HG02763 (cell line): ENCODE data around the gene THEM5.
"Not testable (repeated sequence)": the region's sequence is repeated elsewhere in the genome, so short reads cannot be mapped to it uniquely, and the experiment has no call there.

Experiments used
- ATAC-seq: cut with Tn5 transposase; IDR thresholded peaks from one replicate; pipeline ENCODE4 v1.9.1; 2021; ENCODE audit warnings: mild to moderate bottlenecking, moderate library complexity; ENCODE audit not compliant: unreplicated experiment

The THEM5 gene

DNA sequence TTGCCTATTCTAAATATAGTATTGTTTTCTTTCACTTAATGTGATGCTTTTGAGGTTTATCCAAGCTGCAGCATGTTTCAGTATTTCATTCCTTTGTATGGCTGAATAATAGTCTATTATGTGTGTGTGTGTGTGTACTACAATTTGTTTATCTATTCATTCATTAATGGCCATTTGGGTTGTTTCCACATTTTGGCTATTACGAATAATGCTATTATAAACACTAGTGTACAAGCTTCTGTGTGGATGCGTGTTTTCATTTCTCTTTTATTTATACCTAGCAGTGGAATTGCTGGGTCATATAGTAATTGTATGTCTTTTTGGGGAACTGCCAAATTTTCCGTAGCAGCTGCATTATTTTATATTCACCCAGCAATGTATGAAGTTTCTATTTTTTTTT is 15.0 kb upstream of the THEM5 start:
- ATAC-seq, result no peak

DNA sequence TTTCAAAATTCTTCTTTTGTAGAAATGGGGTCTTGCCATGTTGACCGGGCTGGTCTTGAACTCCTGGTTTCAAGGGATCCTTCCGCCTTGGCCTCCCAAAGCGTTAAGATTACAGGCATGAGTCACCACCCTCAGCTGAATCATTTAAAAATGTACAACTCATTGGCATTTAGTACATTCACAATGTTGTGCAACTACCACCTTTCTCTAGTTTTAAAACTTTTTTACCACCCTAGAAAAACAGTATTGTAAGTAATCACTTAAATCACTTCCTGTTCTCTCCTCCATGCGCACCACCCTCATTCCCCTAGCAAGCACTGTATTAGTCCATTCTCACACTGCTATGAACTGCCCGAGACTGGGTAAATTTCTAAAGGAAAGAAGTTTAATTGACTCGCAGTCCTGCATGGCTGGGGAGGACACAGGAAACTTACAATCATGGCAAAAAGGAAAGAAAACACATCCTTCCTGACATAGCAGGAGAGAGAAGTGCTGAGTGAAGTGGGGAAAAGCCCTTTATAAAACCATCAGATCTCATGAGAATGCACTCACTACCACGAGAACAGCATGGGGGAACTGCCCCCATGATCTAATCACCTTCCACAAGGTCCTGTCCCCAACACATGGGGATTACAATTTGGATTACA is 14.4 kb upstream of the THEM5 start:
- ATAC-seq, result no peak

DNA sequence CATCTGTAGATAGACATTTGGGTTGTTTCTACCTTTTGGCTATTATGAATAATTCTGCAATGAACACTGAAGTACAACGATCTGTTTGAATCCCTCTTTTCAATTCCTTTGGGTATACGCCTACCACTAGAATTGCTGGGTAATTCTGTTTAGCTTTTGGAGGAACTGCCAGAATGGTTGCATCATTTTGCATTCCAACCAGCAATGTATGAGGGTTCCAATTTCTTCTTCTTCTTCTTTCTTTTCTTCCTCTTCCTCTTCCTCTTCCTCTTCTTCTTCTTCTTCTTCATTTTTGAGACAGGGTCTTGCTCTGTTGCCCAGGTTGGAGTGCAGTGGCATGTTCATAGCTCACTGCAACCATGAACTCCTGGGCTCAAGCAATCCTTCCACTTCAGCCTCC is 13.8 kb upstream of the THEM5 start:
- ATAC-seq, result no peak

DNA sequence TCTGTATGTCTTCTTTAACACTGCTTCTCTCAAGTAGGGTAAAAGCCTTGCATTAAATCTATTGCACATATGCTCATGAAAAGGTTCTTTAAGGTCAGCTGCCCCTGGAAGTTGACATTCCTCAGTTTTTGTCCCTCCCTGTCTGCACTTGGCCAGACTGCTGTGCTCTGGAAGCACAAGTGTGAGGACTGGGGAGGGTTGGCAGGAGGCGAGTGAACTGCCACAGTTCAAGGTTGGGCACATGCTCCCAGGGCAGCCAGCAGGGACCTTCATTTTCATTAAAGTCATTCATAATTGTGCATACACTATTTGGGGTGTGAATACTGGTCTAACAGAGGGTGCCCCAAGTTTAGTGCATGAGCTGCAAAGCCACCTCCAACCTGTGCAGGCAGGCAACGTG is 10.9 kb upstream of the THEM5 start:
- no peak for ATAC-seq

DNA sequence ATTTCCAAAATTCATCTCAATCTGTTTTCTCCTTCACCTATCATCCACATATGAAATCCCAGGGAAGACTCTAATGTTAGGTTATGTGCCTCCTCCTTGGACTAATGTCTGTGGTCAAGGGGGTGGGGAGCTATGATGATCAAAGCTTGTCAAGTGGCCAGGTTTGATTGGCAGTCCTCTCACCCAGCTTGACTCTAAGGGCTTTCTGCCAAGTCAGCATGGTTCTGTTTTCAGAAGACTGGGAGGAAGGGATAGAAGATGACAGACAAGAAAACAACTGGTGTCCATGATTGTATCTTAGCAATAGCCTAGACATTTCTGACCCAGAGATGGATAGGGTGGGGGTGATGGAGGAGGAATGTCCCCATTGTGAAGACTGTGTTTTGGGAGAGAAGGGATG is 9.1 kb upstream of the THEM5 start:
- no peak for ATAC-seq

DNA sequence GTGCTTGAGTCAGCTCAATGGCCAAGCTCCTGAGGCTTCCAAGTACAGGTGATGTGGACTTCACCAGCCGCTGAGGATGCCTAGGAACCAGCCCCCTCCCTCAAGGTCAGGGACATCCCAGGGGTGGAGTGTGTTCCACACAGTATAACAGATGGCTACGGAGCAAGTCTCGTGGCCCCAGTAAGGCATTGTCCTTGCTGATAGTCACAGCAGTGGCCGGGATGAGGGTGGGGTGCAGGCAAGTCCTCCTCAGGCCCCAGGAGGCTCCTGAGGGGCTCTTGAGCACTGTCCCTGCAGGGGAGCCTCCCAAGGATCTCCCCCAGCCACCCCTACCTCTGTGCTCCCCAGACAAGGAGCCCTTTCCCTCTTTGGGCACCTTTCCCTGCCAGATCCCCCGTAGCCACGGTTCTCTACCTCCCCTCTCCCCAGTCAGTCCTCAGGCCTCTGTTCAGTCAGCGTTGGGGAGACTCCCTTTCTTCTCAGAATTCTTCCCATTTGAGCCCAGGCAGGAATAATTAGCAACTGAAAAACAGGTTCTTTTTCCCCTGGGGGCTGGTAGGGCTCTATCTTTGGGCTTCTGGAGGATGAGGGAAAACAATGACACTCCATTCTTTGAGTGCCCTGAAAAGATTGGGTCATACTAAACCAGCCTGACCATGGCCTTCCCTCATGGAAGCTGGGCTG is 7.1 kb upstream of the THEM5 start:
- no peak for ATAC-seq

DNA sequence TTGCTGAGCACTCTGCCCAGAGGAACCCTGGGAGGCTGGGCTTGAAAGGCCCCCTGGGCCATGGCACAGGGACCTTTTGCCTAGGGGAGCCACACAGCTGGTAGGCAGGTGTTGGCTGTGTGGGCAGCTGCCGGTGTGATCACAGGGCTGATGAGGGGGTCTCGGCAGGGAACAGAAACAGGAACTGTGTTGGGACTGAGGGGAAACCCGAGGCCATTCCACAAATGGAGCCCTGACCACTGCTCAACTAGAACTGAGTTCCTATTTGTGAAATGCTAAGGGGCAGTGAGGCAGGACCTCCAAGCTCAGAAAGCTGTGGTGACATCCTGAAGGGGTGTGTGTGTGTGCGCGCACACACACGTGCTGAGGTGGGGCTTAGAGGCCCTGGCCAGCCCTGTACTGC is 6.4 kb upstream of the THEM5 start:
- no peak for ATAC-seq

DNA sequence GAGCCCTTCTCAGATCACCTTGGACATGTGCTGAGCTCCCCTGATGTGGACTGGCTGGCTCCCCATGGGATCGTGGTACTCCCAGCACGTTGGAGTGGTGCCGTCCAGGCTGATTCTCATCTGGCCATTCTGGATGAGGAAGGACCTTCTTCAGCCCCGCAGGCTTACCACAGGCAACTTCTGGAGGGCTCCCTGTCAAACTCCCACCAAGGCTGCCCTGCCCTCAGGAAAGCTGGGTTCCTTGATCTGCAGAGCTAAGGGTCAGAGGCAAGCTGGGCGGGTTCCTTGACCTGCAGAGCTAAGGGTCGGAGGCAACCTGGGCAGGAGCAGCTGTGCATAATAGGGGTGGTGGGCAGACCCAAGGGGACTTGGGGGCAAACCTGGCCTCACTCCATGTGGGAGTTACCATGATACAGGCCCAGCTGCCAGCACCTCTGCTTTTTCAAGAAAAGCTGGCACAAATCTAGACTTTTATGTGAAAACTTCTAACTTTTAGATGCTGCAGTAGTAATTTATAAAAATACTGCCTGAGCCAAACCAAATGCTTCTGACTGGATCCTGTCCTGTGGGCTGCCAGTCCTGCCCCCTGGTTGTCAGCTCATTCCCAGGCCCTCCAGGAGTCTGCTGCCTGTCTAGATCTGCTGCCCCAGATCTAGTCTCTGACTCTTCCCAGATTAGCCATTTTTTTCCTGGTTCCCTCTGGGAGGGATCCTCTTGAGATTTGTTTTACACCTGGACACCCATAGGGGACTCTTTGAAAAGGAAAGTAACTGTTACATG is 5.6 kb upstream of the THEM5 start:
- no peak for ATAC-seq

DNA sequence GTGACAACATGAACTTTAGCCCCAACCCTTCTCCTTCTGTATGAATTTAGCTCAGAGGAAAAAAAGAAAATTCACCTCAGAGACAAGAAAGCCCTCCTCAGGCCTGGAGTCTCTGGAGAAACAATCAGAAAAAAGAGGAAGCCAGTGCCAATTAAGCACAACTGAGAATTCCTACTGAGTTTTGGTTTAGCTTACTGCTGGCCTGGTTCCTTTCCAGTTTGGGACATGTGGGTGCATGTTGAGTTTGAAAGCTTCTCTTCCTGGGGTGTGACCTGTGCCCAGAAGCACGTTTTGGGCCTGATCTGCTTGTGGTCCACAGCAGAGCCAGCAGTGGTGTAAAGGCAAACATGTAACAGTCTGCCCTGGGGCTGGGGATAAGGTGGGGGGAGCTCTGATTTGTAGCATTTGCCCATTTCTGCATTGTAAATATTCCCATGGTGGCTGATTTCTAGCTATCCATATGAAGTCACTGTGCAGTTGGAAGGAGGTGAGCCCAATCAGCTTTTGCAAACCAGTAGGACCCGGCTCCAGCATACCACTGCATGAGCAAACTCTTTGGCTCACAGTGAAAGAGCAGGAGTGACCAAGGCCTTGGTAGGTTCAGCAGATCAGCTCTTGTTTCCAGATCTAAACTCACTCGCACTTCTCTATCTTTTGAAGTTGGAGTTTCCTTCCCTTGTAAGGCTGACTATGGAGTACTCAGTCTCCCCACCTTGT is 4.7 kb upstream of the THEM5 start:
- ATAC-seq, result no peak

DNA sequence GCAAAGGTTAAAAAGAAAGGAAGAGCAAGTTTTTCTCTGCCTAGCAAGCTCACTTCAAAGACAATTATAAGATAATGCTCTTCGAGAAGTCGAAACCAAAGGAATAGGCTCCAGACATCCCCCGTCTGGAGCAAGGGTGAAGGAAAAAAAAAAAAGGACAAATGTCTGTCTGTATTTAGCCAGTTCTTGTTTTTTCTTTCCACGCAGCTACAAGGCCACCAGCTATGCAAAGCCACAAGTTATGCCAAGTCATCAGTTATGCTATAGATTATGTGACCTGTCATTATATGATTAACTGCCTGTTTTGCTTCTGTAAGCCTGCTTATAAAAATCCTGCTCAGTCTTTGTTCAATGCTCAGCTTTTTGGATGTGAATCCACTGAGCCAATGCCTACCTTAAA is 2.4 kb upstream of the THEM5 start:
- ATAC-seq, result no peak

DNA sequence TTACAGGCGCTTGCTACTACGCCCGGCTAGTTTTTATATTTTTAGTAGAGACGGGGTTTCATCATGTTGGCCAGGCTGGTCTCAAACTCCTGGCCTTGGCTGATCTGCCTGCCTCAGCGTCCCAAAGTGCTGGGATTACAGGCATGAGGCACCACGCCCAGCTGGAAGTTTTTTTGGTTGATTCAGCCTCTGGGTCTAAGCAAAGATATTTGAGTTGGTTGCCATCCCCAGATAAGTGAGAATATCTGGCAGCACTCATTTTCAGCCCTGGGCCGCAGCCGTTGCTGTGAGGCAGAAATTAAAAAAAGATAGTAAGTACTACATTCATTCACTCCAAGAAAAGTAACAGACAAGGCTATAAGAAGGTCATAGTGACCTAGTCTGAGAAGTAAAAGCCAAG is 2.0 kb upstream of the THEM5 start:
- not testable (repeated sequence) for ATAC-seq

DNA sequence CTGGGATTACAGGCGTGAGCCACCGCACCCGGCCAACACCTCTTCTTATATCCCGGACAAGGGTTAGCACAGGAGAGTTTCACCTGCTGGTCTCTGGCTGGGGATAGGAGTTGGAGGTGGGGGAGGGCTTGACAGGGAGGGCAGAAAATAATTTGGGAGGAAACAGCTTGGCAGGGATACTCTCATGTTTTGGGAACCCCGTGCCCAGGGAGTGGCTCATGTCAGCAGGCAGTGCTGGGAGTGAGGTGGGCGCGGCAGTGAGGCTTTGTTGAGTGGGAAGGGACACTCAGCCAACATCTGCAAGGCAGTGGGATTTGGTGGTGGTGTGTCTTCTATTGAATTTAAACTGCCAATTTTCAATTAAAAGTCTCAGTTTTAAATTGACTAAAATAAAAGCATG is 1.1 kb upstream of the THEM5 start:
- no peak for ATAC-seq

DNA sequence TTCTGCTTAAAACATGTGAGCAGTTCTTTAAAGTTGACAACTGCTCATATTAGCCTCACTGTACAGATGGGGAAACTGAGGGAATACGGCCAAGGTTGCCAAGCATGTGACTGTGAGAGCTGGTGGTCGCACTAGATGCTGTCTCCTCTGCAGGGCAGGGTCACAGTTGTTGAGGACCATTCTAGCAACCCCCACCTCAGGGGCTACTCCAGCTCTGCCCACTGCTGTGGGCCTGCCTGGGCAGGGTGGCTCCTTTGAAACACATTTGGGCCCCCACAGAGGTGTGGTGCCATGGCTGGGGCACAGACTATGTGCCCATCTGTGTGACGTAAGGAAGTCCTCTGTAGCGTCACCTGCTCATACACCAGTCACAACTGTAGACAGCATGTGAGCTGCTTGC is 779 bp downstream of the THEM5 start:
- no peak for ATAC-seq

DNA sequence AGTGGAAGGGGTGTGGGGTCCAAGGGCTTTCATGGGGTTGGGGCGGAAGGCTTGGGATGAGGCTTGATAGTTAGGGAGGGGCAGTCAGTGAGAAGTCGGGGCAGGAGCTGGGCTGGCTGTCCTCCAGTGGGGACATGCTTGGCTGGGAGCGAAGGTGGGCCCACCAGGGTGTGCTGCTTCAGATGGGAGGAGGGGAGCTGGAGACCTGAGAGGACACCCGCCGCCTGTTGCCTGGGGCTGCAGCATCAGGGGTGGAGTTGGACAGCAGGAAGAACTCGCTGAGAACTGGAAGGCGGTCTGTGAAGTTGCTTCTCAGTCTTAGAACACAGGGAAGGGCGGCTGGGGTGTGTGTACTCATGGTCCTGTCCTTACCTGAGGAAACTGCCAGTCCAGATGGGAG is 1.6 kb downstream of the THEM5 start:
- ATAC-seq, result no peak

DNA sequence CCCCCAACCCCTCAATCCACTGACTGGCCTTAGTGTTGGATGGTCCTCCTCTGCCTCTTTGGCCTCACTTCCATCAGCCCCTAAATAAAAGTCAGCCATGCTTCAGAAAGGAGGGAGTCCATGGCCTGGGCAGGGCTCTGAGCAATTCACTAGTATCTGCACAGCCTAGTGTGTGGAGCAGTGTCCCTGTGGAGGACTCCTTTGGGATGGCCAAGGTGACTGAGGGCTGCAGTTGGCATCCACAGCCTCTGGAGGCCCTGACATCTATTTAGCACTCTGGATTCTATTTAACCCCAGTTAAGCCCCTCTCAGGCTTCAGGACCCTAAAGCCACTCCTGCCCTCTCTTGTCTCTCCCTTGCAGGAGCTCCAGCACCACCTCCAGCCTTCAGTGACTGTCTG is 3.6 kb downstream of the THEM5 start:
- no peak for ATAC-seq

DNA sequence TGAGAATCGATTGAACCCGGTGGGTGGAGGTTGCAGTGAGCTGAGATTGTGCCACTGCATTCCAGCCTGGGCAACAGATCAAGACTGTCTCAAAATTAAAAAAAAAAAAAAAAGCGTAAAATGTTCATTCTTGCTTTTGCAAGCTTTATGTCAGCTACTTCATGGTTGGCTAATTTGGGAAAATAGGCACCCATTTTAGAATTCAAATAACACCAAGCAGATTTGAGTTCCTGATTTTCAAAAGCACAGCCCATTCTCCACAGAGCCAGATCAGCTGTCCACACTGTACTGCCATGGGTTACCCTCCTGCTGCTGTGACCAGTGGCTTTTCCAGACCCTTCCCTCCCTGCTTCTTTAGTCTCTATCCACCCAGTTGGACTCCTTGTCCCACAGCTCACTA is 4.4 kb downstream of the THEM5 start:
- no peak for ATAC-seq

DNA sequence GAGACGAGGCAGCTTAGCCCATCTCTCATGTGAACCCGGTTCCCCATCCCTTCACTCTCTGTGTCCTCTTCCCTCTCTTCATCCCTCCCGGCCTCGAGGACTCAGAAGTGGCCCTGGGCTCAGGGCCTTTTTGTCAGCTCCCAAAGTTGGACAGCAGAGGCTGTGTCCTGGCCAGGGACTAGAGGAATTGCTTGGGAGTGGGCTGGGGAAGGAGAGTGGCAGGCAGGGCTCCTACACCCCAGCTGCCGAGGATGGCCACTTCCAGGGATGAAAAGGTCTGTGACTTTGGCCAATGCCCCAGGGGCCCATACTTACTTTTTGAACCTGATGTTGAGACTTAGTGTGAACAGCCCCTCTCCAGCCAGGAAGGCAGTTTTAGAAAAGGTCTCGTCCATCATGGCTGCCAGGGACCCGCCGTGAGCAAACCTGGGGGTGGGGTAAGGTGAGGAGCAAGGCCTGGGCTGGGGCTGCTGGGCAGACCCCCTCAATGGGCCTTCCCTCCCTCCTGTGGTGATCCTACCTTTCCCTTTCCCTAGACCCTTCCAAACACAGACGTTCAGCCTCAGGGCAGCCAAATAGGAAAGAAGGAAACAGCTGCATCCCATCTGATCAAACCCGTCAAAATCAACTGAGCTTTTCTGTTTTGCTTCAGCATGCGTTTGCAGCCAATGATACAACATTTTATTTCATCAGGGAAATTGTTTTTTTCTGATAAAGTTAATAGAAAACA is 5.5 kb downstream of the THEM5 start:
- no peak for ATAC-seq

DNA sequence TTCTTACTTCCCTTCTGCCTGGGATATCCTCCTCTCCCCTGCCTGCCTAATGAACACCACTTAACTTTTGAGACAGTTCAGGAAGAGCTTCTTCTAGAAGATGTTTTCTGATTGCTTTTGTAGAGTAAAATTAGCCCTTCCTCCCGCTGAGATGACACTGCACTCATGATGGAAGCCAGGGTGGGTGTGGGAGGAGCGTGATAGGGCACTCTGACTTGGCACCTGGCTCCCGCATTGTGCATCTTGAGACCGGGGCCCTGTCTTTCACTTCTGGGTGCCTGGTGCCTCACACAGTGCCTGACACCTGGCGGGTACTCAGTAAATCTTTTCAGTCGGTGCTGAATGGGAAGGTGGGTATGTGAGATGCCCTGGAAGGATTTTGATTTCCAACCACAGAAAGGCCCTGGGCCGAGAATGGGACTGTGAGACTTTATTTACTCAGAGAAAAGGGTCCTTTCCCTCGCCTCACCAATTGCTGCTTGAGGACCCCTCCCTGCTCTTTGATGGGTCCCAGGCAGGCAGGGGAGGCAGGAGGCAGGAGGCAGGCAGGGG is 6.8 kb downstream of the THEM5 start:
- ATAC-seq, result no peak

DNA sequence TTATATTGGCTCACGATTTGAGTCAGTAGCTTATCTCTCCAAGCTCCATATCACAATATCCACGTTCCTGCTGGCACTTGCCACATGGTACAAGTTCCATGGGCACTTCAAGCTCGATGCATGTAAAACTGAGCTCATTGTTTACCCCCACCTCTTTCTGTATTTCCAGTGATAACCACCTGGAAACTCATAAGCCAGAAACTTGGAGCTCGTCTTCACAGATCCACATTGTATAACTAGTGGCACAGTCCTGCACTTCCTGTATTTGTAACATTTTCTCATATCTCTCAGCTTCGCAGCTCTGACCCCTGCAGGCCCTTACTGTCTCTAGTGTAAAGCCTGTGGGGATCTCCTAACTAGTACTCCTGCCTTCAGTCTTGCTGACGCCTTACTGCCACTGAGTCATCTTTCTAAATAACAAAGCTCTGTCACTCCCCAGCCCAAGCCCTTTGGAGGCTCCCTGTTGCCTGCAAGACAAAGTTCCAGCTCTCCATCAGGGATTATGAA is 7.4 kb downstream of the THEM5 start:
- ATAC-seq, result no peak

DNA sequence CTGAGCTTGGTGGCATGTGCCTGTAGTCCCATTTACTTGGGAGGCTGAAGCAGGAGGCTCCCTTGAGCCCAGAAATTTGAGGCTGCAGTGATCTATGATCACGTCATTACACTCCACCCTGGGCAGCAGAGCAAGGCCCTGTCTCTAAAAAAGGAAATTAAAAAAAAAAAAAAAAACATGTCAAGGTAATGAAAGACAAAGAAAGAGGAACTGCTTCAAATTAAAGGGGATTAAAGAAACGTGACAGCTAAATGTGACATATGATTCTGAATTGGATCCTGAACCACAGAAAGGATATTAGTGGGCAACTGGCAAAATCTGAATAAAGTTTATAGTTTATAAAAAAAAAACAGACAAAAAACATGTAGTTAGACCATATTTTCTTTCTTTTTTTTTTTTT is 10.1 kb downstream of the THEM5 start:
- no peak for ATAC-seq
